GM18507 (cell line): Measurements from ENCODE around the gene GLRA2.
"Not testable (repeated sequence)": the region's sequence is repeated elsewhere in the genome, so short reads cannot be mapped to it uniquely, and the experiment has no call there.

Experiments
- DNase-seq: peaks from one replicate; pipeline ENCODE4 v3.0.0; 2011; ENCODE audit warnings: low read depth; ENCODE audit not compliant: insufficient read length; ENCODE audit errors: extremely low spot score
- FAIRE-seq: peaks from 2 replicates; lab custom pipeline; 2011; peaks lifted over from hg19 to GRCh38; lab: Jason Lieb, UNC

GLRA2 gene

GRCh38 chrX:14688331-14688730 is 159.0 kb downstream of the GLRA2 start:
- DNase-seq, FAIRE-seq: not testable (repeated sequence)

- FAIRE-seq (peak; percentile 56), DNase-seq (no peak)
Measured at GRCh38 chrX:14690553-14690952, 161.2 kb downstream of the GLRA2 start.

GRCh38 chrX:14694611-14695010 is 165.3 kb downstream of the GLRA2 start:
- no peak for FAIRE-seq
- no peak for DNase-seq

- FAIRE-seq: peak; percentile 52
- DNase-seq: no peak
Measured at GRCh38 chrX:14697451-14697850, 168.1 kb downstream of the GLRA2 start.

- no peak for DNase-seq
- no peak for FAIRE-seq
Measured at GRCh38 chrX:14698790-14699189, 169.5 kb downstream of the GLRA2 start.

GRCh38 chrX:14700982-14701381 is 171.6 kb downstream of the GLRA2 start:
- FAIRE-seq: no peak
- no peak for DNase-seq

GRCh38 chrX:14702145-14702544 is 172.8 kb downstream of the GLRA2 start:
- DNase-seq (no peak), FAIRE-seq (no peak)

- no peak for FAIRE-seq
- no peak for DNase-seq
Measured at GRCh38 chrX:14712096-14712495, 182.8 kb downstream of the GLRA2 start.

- no peak for FAIRE-seq
- no peak for DNase-seq
Measured at GRCh38 chrX:14717949-14718348, 188.6 kb downstream of the GLRA2 start.

GRCh38 chrX:14718403-14718802 is 189.1 kb downstream of the GLRA2 start:
- DNase-seq: no peak
- no peak for FAIRE-seq

GRCh38 chrX:14729058-14729457 is 199.7 kb downstream of the GLRA2 start:
- DNase-seq (no peak), FAIRE-seq (no peak)

GRCh38 chrX:14738643-14739042 is 209.3 kb downstream of the GLRA2 start:
- no peak for DNase-seq
- FAIRE-seq: no peak

GRCh38 chrX:14753441-14753840 is 224.1 kb downstream of the GLRA2 start:
- DNase-seq: no peak
- FAIRE-seq: no peak

- DNase-seq: no peak
- FAIRE-seq: no peak
Measured at GRCh38 chrX:14758029-14758491, 228.7 kb downstream of the GLRA2 start.

- no peak for FAIRE-seq
- no peak for DNase-seq
Measured at GRCh38 chrX:14775416-14775815, 246.1 kb downstream of the GLRA2 start.

GRCh38 chrX:14776901-14777300 is 247.6 kb downstream of the GLRA2 start:
- DNase-seq: no peak
- FAIRE-seq: peak; percentile 12

- no peak for FAIRE-seq
- DNase-seq: no peak
Measured at GRCh38 chrX:14777525-14777924, 248.2 kb downstream of the GLRA2 start.

GRCh38 chrX:14779580-14779979 is 250.2 kb downstream of the GLRA2 start:
- DNase-seq (no peak), FAIRE-seq (no peak)
